Vagina (tissue), 2 donors: ENCODE results near the gene NAA15.
"Not testable (repeated sequence)": the region's sequence is repeated elsewhere in the genome, so short reads cannot be mapped to it uniquely, and the experiment has no call there.

Experiments
- POLR2A ChIP-seq, 2 donors: fragments of 450-650 bp; IDR thresholded peaks; one replicate each; pipeline ENCODE4 v1.6.1; 2017; ENCODE audit warnings: antibody characterized with exemption in 2 of 2, mild to moderate bottlenecking in 2 of 2, moderate library complexity in 2 of 2
- POLR2AphosphoS5 ChIP-seq, 2 donors: sonication (generic); formaldehyde crosslinking; IDR thresholded peaks; one replicate each; pipeline ENCODE4 v1.9.0; 2017; ENCODE audit warnings: antibody characterized with exemption in 2 of 2, mild to moderate bottlenecking in 2 of 2, low read depth in 1 of 2; ENCODE audit not compliant: insufficient read depth in 1 of 2
- TF ChIP-seq, protein P1 (sequence below), 3 experiments: fragments of 450-650 bp in 2 of 3; fragments of 200-600 bp in 1 of 3; sonication (generic) in 1 of 3; IDR thresholded peaks; one replicate each; pipeline ENCODE4 v1.5.1; 2017 to 2019; ENCODE audit warnings: antibody characterized with exemption in 3 of 3, mild to moderate bottlenecking in 2 of 3, moderate library complexity in 2 of 3

DNA sequence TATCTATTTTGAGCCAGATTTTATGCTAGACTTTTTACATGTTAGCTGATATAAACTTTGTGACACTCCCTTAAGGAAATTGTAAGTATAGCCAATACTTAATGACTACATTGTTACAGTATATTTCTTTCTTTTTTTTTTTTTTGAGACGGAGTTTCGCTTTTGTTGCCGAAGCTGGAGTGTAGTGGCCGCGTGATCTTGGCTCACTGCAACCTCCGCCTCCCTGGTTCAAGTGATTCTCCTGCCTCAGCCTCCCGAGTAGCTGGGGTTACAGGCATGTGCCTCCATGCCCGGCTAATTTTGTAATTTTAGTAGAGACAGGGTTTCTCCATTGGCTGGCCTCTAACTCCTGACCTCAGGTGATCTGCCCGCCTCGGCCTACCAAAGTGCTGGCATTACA, 12.1 kb downstream of the NAA15 start:
- not testable (repeated sequence) for TF ChIP-seq POLR2AphosphoS5 (IDR thresholded peaks at IDR 0.05; ENCODE audit: insufficient read depth in 1 of 2, low read depth in 1 of 2); POLR2A (IDR thresholded peaks at IDR 0.05)
- TF ChIP-seq, protein P1, sequence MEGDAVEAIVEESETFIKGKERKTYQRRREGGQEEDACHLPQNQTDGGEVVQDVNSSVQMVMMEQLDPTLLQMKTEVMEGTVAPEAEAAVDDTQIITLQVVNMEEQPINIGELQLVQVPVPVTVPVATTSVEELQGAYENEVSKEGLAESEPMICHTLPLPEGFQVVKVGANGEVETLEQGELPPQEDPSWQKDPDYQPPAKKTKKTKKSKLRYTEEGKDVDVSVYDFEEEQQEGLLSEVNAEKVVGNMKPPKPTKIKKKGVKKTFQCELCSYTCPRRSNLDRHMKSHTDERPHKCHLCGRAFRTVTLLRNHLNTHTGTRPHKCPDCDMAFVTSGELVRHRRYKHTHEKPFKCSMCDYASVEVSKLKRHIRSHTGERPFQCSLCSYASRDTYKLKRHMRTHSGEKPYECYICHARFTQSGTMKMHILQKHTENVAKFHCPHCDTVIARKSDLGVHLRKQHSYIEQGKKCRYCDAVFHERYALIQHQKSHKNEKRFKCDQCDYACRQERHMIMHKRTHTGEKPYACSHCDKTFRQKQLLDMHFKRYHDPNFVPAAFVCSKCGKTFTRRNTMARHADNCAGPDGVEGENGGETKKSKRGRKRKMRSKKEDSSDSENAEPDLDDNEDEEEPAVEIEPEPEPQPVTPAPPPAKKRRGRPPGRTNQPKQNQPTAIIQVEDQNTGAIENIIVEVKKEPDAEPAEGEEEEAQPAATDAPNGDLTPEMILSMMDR (IDR thresholded peaks at IDR 0.05) = not testable (repeated sequence)
